IPS-20b (cell line): ENCODE results near the gene ASPDH.

Experiments used
- H3K27ac ChIP-seq: one replicate; pipeline ENCODE4 v1.5.1; 2013; ENCODE audit warnings: low read length
- H3K27me3 ChIP-seq: 2 replicates; pipeline ENCODE4 v1.6.1; 2013; ENCODE audit warnings: mild to moderate bottlenecking, low read length, inconsistent platforms; ENCODE audit not compliant: insufficient read depth
- H3K36me3 ChIP-seq: 2 replicates; pipeline ENCODE4 v1.6.1; 2013; ENCODE audit warnings: low read depth, mild to moderate bottlenecking, inconsistent platforms, low read length, moderate library complexity; ENCODE audit not compliant: insufficient read depth
- H3K4me1 ChIP-seq: 2 replicates; pipeline ENCODE4 v1.6.1; 2013; ENCODE audit warnings: mild to moderate bottlenecking, control low read depth, inconsistent platforms, low read length, moderate library complexity; ENCODE audit not compliant: insufficient read depth
- H3K4me3 ChIP-seq: 2 replicates; pipeline ENCODE4 v1.5.1; 2013; ENCODE audit warnings: mild to moderate bottlenecking, low read length, inconsistent platforms
- H3K9ac ChIP-seq: 2 replicates; pipeline ENCODE4 v1.6.1; 2013; ENCODE audit warnings: low read depth, mild to moderate bottlenecking, inconsistent platforms, low read length, moderate library complexity
- H3K9me3 ChIP-seq: 2 replicates; pipeline ENCODE4 v1.6.1; 2013; ENCODE audit warnings: mild to moderate bottlenecking, low read depth, low read length, inconsistent platforms; ENCODE audit not compliant: insufficient read depth

ASPDH gene

GRCh38 chr19:50510121-50510670, 3.5 kb downstream of the ASPDH start:
- H3K4me3 ChIP-seq = peak overlapping the region; percentile 60; the same call in 1 of the 2 replicates
- peaks cover 18% of the 10 kb centered on the region for H3K9me3 ChIP-seq
- H3K36me3 ChIP-seq = no peaks in the 10 kb centered on the region
- H3K9ac ChIP-seq = no peak overlapping the region
- no peaks in the 10 kb centered on the region for H3K4me1 ChIP-seq
- no peak overlapping the region for H3K27ac ChIP-seq
- H3K27me3 ChIP-seq = peaks cover 5% of the 10 kb centered on the region; the same call in 1 of the 2 replicates

- Histone ChIP-seq H3K9ac (no peak overlapping the region), H3K27me3 (peaks cover 5% of the 10 kb centered on the region; the same call in 1 of the 2 replicates), H3K36me3 (no peaks in the 10 kb centered on the region), H3K4me3 (no peak overlapping the region), H3K4me1 (no peaks in the 10 kb centered on the region), H3K27ac (no peak overlapping the region), H3K9me3 (peaks cover 17% of the 10 kb centered on the region)
Observed at GRCh38 chr19:50509366-50509765, 4.3 kb downstream of the ASPDH start.

DNA sequence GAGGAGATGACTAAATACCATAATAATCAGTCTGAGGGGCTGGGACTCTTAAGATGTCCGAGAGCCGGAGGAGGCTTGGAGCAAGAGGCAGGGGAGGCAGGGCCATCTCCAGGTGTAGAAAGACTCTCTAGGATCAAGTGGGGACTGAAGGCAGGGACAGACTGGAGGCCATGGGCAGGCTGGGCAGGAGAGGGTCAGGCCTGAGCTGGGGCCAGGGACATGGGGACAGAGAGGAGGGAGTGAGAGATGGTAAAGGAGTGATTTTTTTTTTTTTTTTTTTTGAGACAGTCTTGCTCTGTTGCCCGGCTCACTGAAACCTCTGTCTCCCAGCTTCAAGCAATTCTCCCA, 4.9 kb downstream of the ASPDH start:
- Histone ChIP-seq H3K27me3 (peaks cover 5% of the 10 kb centered on the region; the same call in 1 of the 2 replicates), H3K36me3 (no peaks in the 10 kb centered on the region), H3K9me3 (peaks cover 13% of the 10 kb centered on the region; the same call in 1 of the 2 replicates), H3K27ac (no peak overlapping the region), H3K4me3 (no peak overlapping the region), H3K4me1 (no peaks in the 10 kb centered on the region), H3K9ac (no peak overlapping the region)

GRCh38 chr19:50507376-50507775, 6.3 kb downstream of the ASPDH start:
- Histone ChIP-seq H3K9ac (no peak overlapping the region), H3K4me3 (no peak overlapping the region), H3K36me3 (no peaks in the 10 kb centered on the region), H3K27ac (no peak overlapping the region), H3K27me3 (peaks cover 5% of the 10 kb centered on the region; the same call in 1 of the 2 replicates), H3K9me3 (peaks cover 13% of the 10 kb centered on the region; the same call in 1 of the 2 replicates), H3K4me1 (no peaks in the 10 kb centered on the region)

GRCh38 chr19:50506700-50507099, 7.0 kb downstream of the ASPDH start:
- no peak overlapping the region for H3K27ac ChIP-seq
- H3K4me3 ChIP-seq = no peak overlapping the region
- H3K27me3 ChIP-seq = peaks cover 5% of the 10 kb centered on the region; the same call in 1 of the 2 replicates
- H3K36me3 ChIP-seq = no peaks in the 10 kb centered on the region
- H3K9ac ChIP-seq = no peak overlapping the region
- no peaks in the 10 kb centered on the region for H3K4me1 ChIP-seq
- peaks cover 13% of the 10 kb centered on the region; the same call in 1 of the 2 replicates for H3K9me3 ChIP-seq

DNA sequence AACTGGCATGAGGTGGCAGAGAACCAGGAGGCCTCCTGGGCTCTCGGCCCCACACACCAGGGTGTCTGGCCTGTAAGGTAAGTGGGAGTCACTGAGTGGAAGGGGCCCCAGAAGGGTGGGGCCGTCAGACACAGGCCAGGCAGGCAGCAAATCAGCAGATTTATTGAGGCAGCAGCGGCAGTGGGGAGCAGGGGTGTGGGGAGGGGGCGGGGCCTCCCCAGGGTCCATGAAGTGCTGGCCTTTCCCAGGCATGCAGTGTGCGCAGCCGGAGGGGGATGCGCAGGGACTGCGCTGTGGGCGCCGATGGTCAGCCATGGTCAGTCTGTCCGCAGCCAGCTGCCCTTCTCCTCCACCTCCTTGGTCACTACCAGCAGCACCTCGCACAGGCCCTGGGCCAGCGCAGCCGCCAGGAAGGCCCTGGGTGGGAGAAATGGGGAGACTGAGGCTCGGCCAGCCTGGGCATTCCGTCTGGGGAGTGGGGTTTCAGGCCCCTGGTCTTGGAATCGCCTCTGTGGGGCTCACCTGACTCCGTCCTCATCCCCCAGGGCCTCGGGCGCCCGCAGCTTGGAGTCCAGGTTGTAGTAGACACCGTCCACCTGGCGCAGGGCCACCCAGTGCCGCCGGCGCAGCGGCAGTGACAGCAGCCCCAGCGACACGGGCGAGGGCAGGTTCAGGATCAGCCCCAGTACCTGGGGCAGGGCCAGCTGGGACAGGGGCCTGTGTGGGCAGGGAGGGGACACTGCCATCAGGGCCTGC, 7.7 kb downstream of the ASPDH start:
- Histone ChIP-seq H3K27me3 (peaks cover 6% of the 10 kb centered on the region), H3K27ac (no peak overlapping the region), H3K4me3 (no peak overlapping the region), H3K36me3 (no peaks in the 10 kb centered on the region), H3K4me1 (no peaks in the 10 kb centered on the region), H3K9ac (no peak overlapping the region), H3K9me3 (peaks cover 13% of the 10 kb centered on the region; the same call in 1 of the 2 replicates)

- Histone ChIP-seq H3K27me3 (peaks cover 40% of the 10 kb centered on the region), H3K9ac (no peak overlapping the region), H3K4me3 (no peak overlapping the region), H3K27ac (no peak overlapping the region), H3K4me1 (no peaks in the 10 kb centered on the region), H3K9me3 (peaks cover 22% of the 10 kb centered on the region), H3K36me3 (no peaks in the 10 kb centered on the region)
Observed at GRCh38 chr19:50501568-50502475, 11.9 kb downstream of the ASPDH start.

DNA sequence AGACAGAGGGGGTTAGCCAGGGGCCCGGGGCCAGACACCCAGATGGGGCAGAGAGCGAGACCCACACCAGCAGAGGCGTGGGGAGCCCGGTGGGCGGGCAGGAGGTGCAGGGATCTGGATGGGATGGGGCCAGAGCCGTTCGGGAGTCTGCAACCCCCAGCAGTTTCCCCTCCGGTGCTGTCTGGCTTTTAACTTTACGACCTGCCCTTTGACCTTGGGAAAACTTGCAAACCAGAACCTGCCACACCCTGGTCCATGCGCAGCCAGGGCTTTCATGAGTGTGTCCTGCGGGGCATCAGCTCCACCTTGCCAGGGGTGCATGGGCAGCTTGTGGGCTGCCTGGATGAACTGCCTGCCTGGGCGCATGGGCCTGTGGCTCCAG, 12.5 kb downstream of the ASPDH start:
- no peaks in the 10 kb centered on the region for H3K36me3 ChIP-seq
- no peak overlapping the region for H3K4me3 ChIP-seq
- no peak overlapping the region for H3K9ac ChIP-seq
- no peak overlapping the region for H3K27ac ChIP-seq
- H3K9me3 ChIP-seq = peaks cover 22% of the 10 kb centered on the region
- peaks cover 46% of the 10 kb centered on the region for H3K27me3 ChIP-seq
- no peaks in the 10 kb centered on the region for H3K4me1 ChIP-seq

DNA sequence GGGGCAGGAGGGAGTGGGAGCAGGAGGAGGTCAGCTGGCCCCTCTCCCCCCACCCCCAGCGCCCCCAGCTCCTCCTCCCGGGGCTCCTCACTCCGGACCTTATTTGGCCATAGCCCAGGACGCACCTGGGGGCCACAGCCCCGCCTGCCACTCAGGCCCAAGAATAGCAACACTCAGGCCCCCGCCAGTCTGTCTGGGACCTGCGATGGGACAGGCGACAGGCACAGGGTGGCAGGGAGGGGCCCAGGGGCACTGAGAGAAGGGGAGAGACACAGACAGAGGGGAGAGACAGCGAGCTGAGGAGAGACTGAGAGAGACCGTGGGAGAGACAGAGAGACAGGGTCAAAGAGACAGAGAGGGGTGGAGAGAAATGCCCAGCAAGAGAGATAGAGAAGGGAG, 13.0 kb downstream of the ASPDH start:
- H3K9ac ChIP-seq = no peak overlapping the region
- H3K27ac ChIP-seq = no peak overlapping the region
- H3K27me3 ChIP-seq = peaks cover 47% of the 10 kb centered on the region
- no peaks in the 10 kb centered on the region for H3K4me1 ChIP-seq
- H3K36me3 ChIP-seq = no peaks in the 10 kb centered on the region
- H3K9me3 ChIP-seq = peaks cover 19% of the 10 kb centered on the region
- H3K4me3 ChIP-seq = no peak overlapping the region

DNA sequence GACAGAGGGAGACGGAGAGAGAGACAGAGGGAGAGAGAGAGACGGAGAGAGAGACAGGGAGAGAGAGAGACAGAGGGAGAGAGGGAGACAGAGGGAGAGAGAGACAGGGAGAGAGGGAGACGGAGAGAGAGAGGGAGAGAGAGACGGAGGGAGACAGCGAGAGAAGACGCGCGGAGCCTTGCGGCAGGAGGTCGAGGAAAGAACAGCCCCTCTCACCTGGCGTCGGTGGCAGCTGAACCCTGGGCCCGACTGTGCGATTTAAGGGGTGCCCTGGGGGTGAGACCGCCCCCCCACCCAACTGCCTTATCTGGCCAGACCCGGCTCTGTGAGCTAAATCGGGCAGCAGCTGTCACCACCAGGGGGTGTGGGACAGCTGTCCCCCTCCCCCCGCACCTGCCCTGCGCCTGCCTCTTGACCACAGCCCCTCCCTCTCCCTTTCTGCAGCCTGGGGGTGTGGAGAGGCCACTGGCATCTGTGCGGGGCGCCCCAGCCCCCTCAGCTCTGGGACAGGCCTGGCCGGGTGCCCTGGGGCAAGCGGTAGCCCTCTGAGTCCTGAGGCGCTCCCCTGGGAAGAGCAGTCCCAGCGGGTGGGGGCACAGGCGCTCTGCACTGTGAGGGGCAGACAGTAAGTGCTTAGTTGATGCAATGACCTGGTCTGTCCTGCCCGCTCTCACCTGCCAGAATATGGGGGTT, 13.5 kb downstream of the ASPDH start:
- peaks cover 16% of the 10 kb centered on the region for H3K9me3 ChIP-seq
- no peak overlapping the region for H3K9ac ChIP-seq
- no peaks in the 10 kb centered on the region for H3K36me3 ChIP-seq
- peak overlapping the region; percentile 4; the same call in 1 of the 2 replicates for H3K4me3 ChIP-seq
- H3K27me3 ChIP-seq = peaks cover 51% of the 10 kb centered on the region
- no peak overlapping the region for H3K27ac ChIP-seq
- H3K4me1 ChIP-seq = no peaks in the 10 kb centered on the region
